Vagina (tissue), 2 donors: ENCODE data around the gene MIS12. TPM values are rescaled to one million over a fixed set of nuclear protein-coding genes. Genes with fewer than 3 reads are reported as not detected.
A peak's percentile ranks its signal among the peaks of the same experiment; 100 is the strongest.

Experiments
- DNase-seq, 2 donors: peaks; one replicate each; pipeline ENCODE4 v3.0.0-alpha.2; 2017; ENCODE audit errors: extremely low spot score in 2 of 2
- H3K27ac ChIP-seq: fragments of 200-600 bp; sonication (generic); one replicate; pipeline ENCODE4 v1.5.1; 2019
- H3K27me3 ChIP-seq: fragments of 200-600 bp; sonication (generic); one replicate; pipeline ENCODE4 v1.5.1; 2019
- H3K36me3 ChIP-seq, 2 donors: fragments of 200-600 bp; sonication (generic); one replicate each; pipeline ENCODE4 v1.5.1; 2017 to 2019
- H3K4me1 ChIP-seq: fragments of 200-600 bp; sonication (generic); one replicate; pipeline ENCODE4 v1.5.1; 2019
- H3K4me3 ChIP-seq, 2 donors: fragments of 200-600 bp; sonication (generic); 1 replicate in 1 of 2; 2 replicates in 1 of 2; pipeline ENCODE4 v1.5.1; 2016 to 2019
- H3K9me3 ChIP-seq: fragments of 200-600 bp; sonication (generic); one replicate; pipeline ENCODE4 v1.5.1; 2019
- POLR2A ChIP-seq, 2 donors: fragments of 450-650 bp; IDR thresholded peaks; one replicate each; pipeline ENCODE4 v1.6.1; 2017; ENCODE audit warnings: antibody characterized with exemption in 2 of 2, mild to moderate bottlenecking in 2 of 2, moderate library complexity in 2 of 2
- POLR2AphosphoS5 ChIP-seq, 2 donors: sonication (generic); formaldehyde crosslinking; IDR thresholded peaks; one replicate each; pipeline ENCODE4 v1.9.0; 2017; ENCODE audit warnings: antibody characterized with exemption in 2 of 2, mild to moderate bottlenecking in 2 of 2, low read depth in 1 of 2; ENCODE audit not compliant: insufficient read depth in 1 of 2
- intact Hi-C: fragments of 100-400 bp; cut with DNase I; formaldehyde crosslinking; loops from one replicate; pipeline ENCODE4 v1.15.1; 2023
- total RNA-seq: library from RNA; depleted of rRNA; stranded (reverse); fragments of >200 nt; gene quantifications from one replicate; pipeline ENCODE4 v1.2.3, GENCODE V29; 2016
- TF ChIP-seq, protein P1 (sequence below), 3 experiments: fragments of 450-650 bp in 2 of 3; fragments of 200-600 bp in 1 of 3; sonication (generic) in 1 of 3; IDR thresholded peaks; one replicate each; pipeline ENCODE4 v1.5.1; 2017 to 2019; ENCODE audit warnings: antibody characterized with exemption in 3 of 3, mild to moderate bottlenecking in 2 of 3, moderate library complexity in 2 of 3

MIS12 gene
- total RNA-seq, 1 donor from 2014 or later, result 9.3 TPM

GRCh38 chr17:5478992-5479391 lies 7.4 kb upstream of the MIS12 start:
- no peaks in the 10 kb centered on the region for H3K9me3 ChIP-seq
- intact Hi-C loops, result no loop called here
- peaks cover 0 to 81% of the 10 kb centered on the region in 2 donors for H3K36me3 ChIP-seq
- no peak overlapping the region for H3K4me3 ChIP-seq
- DNase-seq, result no peak
- H3K27me3 ChIP-seq, result no peaks in the 10 kb centered on the region
- peaks cover 2% of the 10 kb centered on the region for H3K4me1 ChIP-seq
- H3K27ac ChIP-seq, result no peak overlapping the region
- TF ChIP-seq, protein P1, sequence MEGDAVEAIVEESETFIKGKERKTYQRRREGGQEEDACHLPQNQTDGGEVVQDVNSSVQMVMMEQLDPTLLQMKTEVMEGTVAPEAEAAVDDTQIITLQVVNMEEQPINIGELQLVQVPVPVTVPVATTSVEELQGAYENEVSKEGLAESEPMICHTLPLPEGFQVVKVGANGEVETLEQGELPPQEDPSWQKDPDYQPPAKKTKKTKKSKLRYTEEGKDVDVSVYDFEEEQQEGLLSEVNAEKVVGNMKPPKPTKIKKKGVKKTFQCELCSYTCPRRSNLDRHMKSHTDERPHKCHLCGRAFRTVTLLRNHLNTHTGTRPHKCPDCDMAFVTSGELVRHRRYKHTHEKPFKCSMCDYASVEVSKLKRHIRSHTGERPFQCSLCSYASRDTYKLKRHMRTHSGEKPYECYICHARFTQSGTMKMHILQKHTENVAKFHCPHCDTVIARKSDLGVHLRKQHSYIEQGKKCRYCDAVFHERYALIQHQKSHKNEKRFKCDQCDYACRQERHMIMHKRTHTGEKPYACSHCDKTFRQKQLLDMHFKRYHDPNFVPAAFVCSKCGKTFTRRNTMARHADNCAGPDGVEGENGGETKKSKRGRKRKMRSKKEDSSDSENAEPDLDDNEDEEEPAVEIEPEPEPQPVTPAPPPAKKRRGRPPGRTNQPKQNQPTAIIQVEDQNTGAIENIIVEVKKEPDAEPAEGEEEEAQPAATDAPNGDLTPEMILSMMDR (IDR thresholded peaks at IDR 0.05), result no peak
- no peak for TF ChIP-seq POLR2AphosphoS5 (IDR thresholded peaks at IDR 0.05; ENCODE audit: insufficient read depth in 1 of 2, low read depth in 1 of 2)
- no peak for TF ChIP-seq POLR2A (IDR thresholded peaks at IDR 0.05)

GRCh38 chr17:5480962-5481361 lies 5.4 kb upstream of the MIS12 start:
- H3K9me3 ChIP-seq, result no peaks in the 10 kb centered on the region
- peaks cover 20% of the 10 kb centered on the region for H3K4me1 ChIP-seq
- TF ChIP-seq POLR2AphosphoS5 (IDR thresholded peaks at IDR 0.05; ENCODE audit: insufficient read depth in 1 of 2, low read depth in 1 of 2), result no peak
- no peak for TF ChIP-seq POLR2A (IDR thresholded peaks at IDR 0.05)
- TF ChIP-seq, protein P1 (IDR thresholded peaks at IDR 0.05), result no peak
- intact Hi-C loops, result no loop called here
- H3K27me3 ChIP-seq, result no peaks in the 10 kb centered on the region
- DNase-seq, result no peak
- no peak overlapping the region for H3K4me3 ChIP-seq
- no peak overlapping the region for H3K27ac ChIP-seq
- H3K36me3 ChIP-seq, result peaks cover 0 to 76% of the 10 kb centered on the region in 2 donors

- Histone ChIP-seq H3K4me3 (no peak overlapping the region), H3K27ac (no peak overlapping the region), H3K36me3 (peaks cover 0 to 71% of the 10 kb centered on the region in 2 donors)
Observed at GRCh38 chr17:5481451-5481850, 4.9 kb upstream of the MIS12 start.

GRCh38 chr17:5485270-5486205 lies 828 bp upstream of the MIS12 start, which contains the start of gene DERL2:
DERL2 (minus strand) TSS chr17:5486178; CDS start chr17:5486161, 17 bp downstream.
- Histone ChIP-seq H3K36me3 (peaks cover 0 to 52% of the 10 kb centered on the region in 2 donors), H3K27me3 (no peaks in the 10 kb centered on the region), H3K27ac (peak within 1 kb of the TSS; percentile 91), H3K9me3 (no peaks in the 10 kb centered on the region), H3K4me1 (peaks cover 31% of the 10 kb centered on the region), H3K4me3 (peak within 1 kb of the TSS; percentile 77 to 94)
- no peak for DNase-seq
- intact Hi-C loops, result no loop called here
- TF ChIP-seq POLR2A (IDR thresholded peaks at IDR 0.05) (peak in 1 of 2 donors; percentile 32), POLR2AphosphoS5 (IDR thresholded peaks at IDR 0.05; ENCODE audit: insufficient read depth in 1 of 2, low read depth in 1 of 2) (no peak)

More at GRCh38 chr17:5481451-5481850, 4.9 kb upstream of the MIS12 start:
- Histone ChIP-seq H3K27me3 (no peaks in the 10 kb centered on the region), H3K4me1 (peaks cover 20% of the 10 kb centered on the region), H3K9me3 (no peaks in the 10 kb centered on the region)
- intact Hi-C loops, result no loop called here
- no peak for DNase-seq
- no peak for TF ChIP-seq POLR2AphosphoS5 (IDR thresholded peaks at IDR 0.05; ENCODE audit: insufficient read depth in 1 of 2, low read depth in 1 of 2)
- TF ChIP-seq, protein P1 (IDR thresholded peaks at IDR 0.05), result no peak
- TF ChIP-seq POLR2A (IDR thresholded peaks at IDR 0.05), result no peak

DNA sequence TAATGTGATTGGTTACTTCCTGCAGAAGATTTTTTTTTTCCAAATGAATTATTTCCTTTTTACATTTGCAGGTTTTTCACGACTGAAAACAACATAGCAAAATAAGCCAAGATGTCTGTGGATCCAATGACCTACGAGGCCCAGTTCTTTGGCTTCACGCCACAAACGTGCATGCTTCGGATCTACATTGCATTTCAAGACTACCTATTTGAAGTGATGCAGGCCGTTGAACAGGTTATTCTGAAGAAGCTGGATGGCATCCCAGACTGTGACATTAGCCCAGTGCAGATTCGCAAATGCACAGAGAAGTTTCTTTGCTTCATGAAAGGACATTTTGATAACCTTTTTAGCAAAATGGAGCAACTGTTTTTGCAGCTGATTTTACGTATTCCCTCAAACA lies 2.4 kb downstream of the MIS12 start:
- H3K4me3 ChIP-seq, result no peak overlapping the region
- DNase-seq, result no peak
- no peak overlapping the region for H3K27ac ChIP-seq
- H3K9me3 ChIP-seq, result no peaks in the 10 kb centered on the region
- H3K27me3 ChIP-seq, result no peaks in the 10 kb centered on the region
- peaks cover 0 to 30% of the 10 kb centered on the region in 2 donors for H3K36me3 ChIP-seq
- H3K4me1 ChIP-seq, result peaks cover 31% of the 10 kb centered on the region
- TF ChIP-seq POLR2AphosphoS5 (IDR thresholded peaks at IDR 0.05; ENCODE audit: insufficient read depth in 1 of 2, low read depth in 1 of 2) (no peak), POLR2A (IDR thresholded peaks at IDR 0.05) (no peak)
- TF ChIP-seq, protein P1 (IDR thresholded peaks at IDR 0.05), result no peak
- intact Hi-C loops, result no loop called here
